HL-60/S4 (cell line): ENCODE results near the gene CLSTN2.

Experiments
- in situ Hi-C: fragments of 300-500 bp; cut with MboI; formaldehyde crosslinking; loops from 2 replicates; pipeline ENCODE4 v1.14.3; 2022; ENCODE audit warnings: low sequenced_read_pairs

The CLSTN2 gene

DNA sequence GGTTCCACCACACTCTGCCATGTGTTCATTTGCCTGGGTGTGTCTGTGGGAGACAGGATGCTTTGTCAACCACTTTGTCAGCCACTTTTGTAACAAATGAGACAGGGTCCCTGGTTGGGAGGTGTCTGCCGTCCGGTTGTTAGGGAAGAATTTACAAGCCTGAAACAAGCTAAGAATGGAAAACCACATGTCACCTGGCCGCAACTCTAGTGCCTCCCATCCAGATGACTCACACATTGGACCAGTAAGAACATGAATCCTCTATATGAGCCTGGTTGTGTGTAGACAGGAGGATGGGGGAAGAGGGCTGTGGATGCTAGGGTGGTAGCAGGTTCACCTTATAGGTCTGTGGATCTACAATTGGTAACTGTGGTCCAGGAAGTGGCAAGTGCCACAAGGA, 335.3 kb downstream of the CLSTN2 start:
- in situ Hi-C loops: no loop called here

DNA sequence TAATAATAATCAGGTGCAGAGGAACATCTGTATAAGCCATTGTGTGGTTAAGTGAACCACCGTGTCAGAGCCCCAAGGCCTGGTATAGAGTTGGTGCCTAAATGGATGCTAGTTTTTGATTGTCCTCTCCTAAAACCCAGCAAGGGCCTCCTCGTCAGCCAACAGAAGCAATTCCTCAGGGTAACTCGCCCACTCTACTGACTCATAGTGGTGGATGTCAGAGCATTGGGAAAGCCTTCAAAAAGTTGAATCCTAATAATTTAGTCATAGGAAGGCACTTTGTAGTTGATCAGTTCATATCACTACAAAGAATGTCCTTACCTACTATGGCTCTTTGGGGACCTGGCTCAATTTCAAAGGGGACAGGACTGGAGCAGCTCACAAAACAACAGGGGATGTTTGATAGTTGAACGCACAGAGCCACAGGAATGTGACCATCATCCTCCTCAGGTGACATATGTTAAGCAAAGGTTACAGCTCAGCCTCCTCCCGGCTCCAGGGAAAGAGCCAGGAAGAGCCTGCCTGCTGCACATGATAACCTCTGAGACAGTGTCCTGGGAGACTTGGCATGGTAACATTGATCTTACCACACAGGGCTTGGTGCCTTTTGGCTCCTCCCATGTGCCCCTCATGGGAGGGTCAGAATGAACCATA, 338.7 kb downstream of the CLSTN2 start:
- in situ Hi-C loops: no loop called here

DNA sequence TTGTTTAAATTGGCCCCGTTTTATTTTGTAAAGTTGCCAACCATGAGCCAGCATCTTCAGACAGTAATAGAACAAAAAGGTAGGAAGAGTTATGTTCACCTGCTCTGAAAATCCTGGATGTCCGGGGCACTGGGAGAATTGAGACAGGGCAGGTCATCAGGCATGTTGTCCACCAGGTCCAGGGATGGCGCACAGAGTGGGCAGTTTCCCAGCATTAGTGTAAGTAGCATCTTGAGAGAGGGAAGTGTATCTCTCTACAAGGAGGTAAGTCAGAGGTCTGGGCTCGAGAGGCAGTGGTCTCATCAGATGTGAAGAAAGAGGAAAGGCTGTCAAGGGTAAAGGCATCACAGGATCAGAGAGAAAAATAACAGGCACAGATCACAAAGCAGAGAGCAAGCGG, 339.4 kb downstream of the CLSTN2 start:
- in situ Hi-C loops: no loop called here

- in situ Hi-C loops: no loop called here
Observed at GRCh38 chr3:140276703-140277102, 341.7 kb downstream of the CLSTN2 start.

DNA sequence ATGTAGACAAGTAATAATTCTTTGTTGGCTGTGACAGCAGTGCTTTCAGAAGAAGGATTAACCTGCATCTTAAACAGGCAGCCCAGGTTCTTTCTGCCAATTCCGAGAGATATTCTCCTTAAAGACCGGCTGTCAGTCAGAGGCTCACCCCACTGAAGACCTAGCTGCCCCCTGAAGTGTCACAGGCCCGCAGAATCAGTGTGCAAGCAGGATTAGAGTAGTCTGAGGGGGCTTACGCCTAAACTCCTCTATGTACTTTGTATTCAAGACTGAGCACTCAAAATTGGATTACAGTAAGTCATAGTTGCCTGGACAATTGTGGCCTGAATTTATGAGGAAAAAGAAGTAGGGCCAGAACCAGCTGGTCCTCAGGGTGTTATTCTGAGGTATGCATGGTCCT, 342.9 kb downstream of the CLSTN2 start:
- in situ Hi-C loops: no loop called here

GRCh38 chr3:140284372-140284771, 349.4 kb downstream of the CLSTN2 start:
- in situ Hi-C loops: no loop called here

DNA sequence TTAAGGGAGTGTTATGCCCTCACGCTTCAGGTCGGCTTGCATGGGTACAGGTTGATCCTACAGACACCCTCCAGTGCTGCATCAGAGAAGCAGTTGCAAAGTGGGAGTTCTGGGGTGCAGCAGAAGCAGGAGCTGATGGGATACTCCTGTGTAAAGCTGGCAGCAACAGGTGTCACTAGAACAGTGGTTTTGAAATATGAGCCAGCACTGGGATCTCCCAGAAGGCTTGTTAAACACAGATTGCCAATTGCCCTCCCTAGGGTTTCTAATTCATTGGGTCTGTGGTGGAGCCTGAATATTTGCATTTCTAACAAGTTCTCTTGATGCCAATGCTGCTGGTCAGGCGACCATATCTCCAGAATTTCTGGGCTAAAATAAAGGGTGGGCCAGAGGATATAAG, 350.4 kb downstream of the CLSTN2 start:
- in situ Hi-C loops: no loop called here

GRCh38 chr3:140288595-140288994, 353.6 kb downstream of the CLSTN2 start:
- in situ Hi-C loops: no loop called here

- in situ Hi-C loops: no loop called here
Observed at GRCh38 chr3:140290105-140290504, 355.1 kb downstream of the CLSTN2 start.

- in situ Hi-C loops: no loop called here
Observed at GRCh38 chr3:140292170-140292569, 357.2 kb downstream of the CLSTN2 start.

GRCh38 chr3:140292684-140293083, 357.7 kb downstream of the CLSTN2 start:
- in situ Hi-C loops: no loop called here

- in situ Hi-C loops: no loop called here
Observed at GRCh38 chr3:140294058-140294457, 359.1 kb downstream of the CLSTN2 start.

DNA sequence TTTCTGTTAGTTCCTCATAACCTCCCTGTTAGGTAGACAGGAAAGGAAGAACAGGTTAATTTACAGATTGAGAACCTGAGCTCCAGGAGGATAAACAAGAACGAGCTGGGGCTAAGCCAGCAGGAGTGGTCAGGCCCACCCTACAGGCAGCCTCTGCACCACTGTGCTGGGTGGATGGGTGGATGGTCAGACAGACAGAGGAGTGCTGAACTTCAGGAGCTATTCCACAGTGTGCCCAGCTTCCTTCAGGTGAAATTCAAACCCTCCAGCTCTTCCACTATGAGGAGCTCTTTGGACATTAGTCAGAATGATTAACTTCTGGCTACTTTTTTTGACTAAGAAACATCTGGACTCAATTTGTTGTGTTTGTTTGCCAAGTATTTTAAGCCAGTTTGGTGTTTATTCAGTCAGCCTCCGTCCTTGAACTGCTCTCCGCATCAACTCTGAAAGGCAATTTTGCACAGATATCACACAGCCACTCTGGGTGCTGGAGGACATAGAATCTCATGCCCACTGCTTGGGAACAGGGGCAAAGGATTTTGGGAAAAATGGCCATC, 361.9 kb downstream of the CLSTN2 start:
- in situ Hi-C loops: no loop called here

DNA sequence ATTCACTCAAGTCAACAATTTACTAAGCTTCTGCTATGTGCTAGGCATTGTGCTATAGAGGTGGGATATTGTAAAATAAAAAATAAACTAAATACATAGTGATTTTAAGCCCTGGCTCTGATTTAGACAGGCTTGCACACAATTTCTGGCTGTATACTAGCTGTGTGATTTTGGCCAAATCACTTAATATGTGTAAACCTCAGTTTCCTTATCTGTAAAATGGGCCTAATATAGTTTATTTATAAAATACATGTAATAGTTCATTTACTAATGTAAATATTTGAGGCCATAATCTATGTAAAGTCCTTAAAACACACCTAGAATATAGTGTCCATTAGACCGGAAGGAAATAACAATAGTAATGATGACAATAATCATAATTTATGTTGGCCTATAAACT, 363.1 kb downstream of the CLSTN2 start:
- in situ Hi-C loops: no loop called here

DNA sequence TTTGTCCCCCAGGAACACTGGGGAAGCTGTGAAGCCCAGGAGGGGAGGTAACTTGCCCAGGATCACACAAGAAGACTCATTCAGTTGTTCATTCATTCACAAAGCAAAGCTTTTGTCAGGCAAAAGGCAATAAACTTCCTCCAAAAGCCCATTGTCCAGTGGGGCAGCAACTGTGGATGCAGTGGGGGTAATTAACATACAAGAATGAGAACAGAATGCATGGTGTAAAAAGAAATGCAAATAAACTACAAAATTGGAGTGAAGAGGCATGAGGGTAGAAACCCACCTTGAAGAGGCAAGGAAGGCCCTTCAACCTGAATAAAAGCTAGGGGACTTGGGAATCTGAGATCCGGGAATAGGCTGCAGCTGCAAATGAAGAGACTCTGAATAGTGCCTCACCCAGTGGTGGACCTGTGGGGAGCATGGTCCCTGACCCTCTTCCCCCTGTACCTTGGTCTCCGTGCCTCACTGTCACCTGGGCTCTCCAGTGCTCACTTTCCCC, 363.6 kb downstream of the CLSTN2 start:
- in situ Hi-C loops: no loop called here

DNA sequence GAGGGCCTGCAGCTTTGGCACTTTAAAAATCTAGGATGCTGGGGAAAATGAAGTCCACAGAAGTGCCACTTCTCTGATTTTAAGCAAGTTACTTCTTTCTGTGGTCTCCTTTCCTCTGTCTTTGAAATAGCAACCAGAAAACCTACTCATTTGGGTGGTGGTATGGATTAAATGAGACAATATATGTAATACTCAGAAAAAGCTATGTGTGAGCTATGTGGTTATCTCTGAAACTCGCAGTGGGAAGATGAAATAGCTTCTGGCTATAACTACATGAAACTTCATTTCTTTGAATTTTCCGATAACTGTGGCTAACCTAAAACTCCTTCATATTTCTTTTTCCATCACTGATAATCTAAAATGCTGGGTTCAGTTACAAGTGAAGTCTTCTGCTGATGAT, 368.9 kb downstream of the CLSTN2 start:
- in situ Hi-C loops: no loop called here

DNA sequence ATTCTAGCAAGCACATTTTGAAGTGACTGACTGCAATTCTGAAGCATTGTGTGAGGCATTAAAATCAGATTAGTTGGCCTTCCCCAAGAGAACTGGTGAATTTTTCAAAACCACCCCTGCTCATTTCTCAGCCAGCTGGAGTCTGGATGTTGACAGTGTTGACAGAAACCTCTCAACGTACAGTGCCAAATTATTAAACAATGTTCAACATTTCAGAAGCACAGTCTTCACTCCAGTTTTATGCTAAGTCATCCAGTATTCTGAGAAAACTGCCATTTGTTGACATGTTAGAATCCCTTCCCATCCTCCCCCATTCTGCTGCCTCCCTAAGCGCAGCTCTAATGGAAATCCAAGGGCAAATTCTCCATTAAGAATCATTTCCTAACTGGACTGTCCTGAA, 373.6 kb downstream of the CLSTN2 start:
- in situ Hi-C loops: no loop called here

GRCh38 chr3:140311428-140311827, 376.4 kb downstream of the CLSTN2 start:
- in situ Hi-C loops: no loop called here

DNA sequence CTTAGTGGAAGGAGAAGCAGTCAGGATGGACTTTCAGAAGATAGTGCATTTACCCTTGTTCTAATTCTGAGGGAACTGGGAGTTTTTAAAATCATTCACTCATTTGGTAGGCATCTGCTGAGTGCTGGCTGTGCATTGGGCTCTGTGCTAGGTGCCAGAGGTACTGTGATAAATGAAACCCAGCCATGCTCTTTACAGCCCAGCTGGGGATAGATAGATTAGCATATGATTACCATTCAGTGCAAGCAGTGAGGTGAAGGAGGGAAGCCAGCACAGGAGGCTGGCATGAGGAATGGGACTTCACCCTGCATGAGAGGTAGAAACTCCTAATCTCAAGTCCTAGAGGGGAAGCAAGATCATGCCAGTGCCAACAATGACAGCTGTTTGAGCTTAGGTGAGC, 381.0 kb downstream of the CLSTN2 start:
- in situ Hi-C loops: no loop called here

DNA sequence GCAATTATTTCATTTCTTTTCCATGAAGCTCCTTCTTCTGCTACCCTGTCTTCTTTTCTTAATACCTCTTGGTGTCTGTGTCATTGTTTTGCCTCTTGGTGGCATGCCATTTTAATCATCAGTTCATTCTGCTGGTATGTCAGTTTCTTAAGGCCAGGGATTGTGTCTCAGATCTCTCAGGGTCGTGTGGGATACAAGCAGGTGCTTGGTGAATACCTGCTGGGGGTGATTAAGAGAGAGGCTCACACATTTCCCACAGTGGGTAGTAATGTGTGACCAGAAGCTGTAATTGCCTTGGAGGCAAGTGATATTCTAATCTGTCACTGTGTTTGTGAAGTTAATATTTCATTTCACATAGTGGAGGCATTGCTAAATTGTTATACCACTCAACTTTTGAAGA, 381.5 kb downstream of the CLSTN2 start:
- in situ Hi-C loops: no loop called here

DNA sequence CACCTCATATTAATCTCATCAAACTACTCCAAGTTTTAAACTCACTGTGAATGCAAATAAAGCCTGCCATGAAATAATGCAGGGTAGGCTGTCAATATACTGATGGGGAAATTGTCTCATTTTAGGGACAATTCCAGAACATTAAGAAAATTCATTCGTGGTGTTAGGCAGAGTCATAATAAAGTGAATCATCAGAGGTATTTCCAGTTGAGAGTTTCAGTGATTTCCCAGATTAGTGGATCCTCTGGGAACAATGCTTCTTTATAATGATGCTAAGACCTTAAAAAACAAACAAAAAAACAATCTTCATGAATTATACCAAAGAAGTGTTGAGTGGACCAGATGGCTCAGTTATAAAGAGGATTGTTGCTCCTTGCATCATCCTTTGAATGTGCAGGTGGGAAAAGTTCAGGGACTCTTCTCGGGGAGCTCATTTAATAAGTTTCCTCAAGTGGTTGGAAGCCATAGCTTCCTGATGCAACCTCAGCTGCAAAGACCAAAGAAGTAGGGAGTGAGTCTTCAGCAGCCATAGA, 381.9 kb downstream of the CLSTN2 start:
- in situ Hi-C loops: no loop called here

GRCh38 chr3:140319739-140320138, 384.8 kb downstream of the CLSTN2 start:
- in situ Hi-C loops: no loop called here

DNA sequence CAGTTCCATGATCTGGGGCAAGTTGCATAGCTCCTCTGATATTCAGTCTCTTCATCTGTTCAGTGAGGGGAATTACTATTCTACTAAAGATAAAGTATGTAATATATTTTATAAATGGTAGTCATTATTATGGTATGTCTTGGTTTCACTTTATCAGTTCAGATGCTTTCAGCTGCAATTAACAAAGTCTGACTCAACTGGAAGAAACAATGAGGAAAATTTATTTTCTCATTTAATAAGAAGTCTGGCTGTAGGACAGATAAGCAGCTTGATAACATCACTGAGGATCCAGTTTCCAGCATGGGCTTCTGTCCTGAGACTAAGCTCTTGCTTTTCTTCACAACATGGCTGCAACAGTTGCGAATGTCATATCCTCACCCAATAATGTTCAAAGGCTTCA, 388.6 kb downstream of the CLSTN2 start:
- in situ Hi-C loops: no loop called here
